Liver (tissue), 9 donors: ENCODE data around the gene MAP3K15. TPM values are rescaled to one million over a fixed set of nuclear protein-coding genes. Genes with fewer than 3 reads are reported as not detected.

Experiments
- DNase-seq: peaks from one replicate; pipeline ENCODE4 v3.0.0-alpha.2; 2017; ENCODE audit warnings: low spot score
- H3K27ac ChIP-seq, 2 donors: one replicate each; pipeline ENCODE4 v1.7.0; 2013; ENCODE audit warnings: inconsistent platforms in 2 of 2, low read length in 2 of 2, control low read depth in 1 of 2, low read depth in 1 of 2, mild to moderate bottlenecking in 1 of 2
- H3K27me3 ChIP-seq, 4 donors: one replicate each; pipeline versions ENCODE4 v1.6.1 to v1.7.0; 2013; ENCODE audit warnings: low read length in 3 of 4, inconsistent platforms in 1 of 4, mild to moderate bottlenecking in 1 of 4, moderate library complexity in 1 of 4; ENCODE audit not compliant: control insufficient read depth in 4 of 4, insufficient read depth in 4 of 4
- H3K36me3 ChIP-seq, 4 donors: one replicate each; pipeline versions ENCODE4 v1.6.1 to v1.7.0; 2013; ENCODE audit warnings: low read length in 3 of 4, mild to moderate bottlenecking in 3 of 4, low read depth in 1 of 4, moderate library complexity in 1 of 4; ENCODE audit not compliant: control insufficient read depth in 4 of 4, insufficient read depth in 3 of 4
- H3K4me1 ChIP-seq, 4 donors: one replicate each; pipeline versions ENCODE4 v1.6.1 to v1.7.0; 2013; ENCODE audit warnings: low read length in 3 of 4, mild to moderate bottlenecking in 3 of 4, moderate library complexity in 1 of 4; ENCODE audit not compliant: control insufficient read depth in 4 of 4, insufficient read depth in 4 of 4
- H3K4me3 ChIP-seq, 3 donors: one replicate each; pipeline versions ENCODE4 v1.6.1 to v1.7.0; 2013; ENCODE audit warnings: low read length in 3 of 3, control low read depth in 1 of 3, low read depth in 1 of 3, mild to moderate bottlenecking in 1 of 3
- H3K9ac ChIP-seq, 2 donors: one replicate each; pipeline ENCODE4 v1.7.0; 2013; ENCODE audit warnings: low read length in 2 of 2, mild to moderate bottlenecking in 2 of 2, moderate library complexity in 2 of 2, control low read depth in 1 of 2, low read depth in 1 of 2
- H3K9me3 ChIP-seq, 4 donors: one replicate each; pipeline versions ENCODE4 v1.6.1 to v1.7.0; 2013; ENCODE audit warnings: low read length in 3 of 4; ENCODE audit not compliant: control insufficient read depth in 4 of 4
- ATF3 ChIP-seq: IDR thresholded peaks from 2 replicates; pipeline ENCODE4 v1.6.1; 2016; ENCODE audit warnings: antibody characterized with exemption
- CTCF ChIP-seq: fragments of 150-350 bp; IDR thresholded peaks from 2 replicates; pipeline ENCODE4 v1.5.1; 2017; ENCODE audit warnings: improper control_type of control experiment, low read depth, low read length; ENCODE audit not compliant: missing input control
- EGR1 ChIP-seq, 2 donors: IDR thresholded peaks; 2 replicates each; pipeline ENCODE4 v1.6.1; 2016 to 2018; ENCODE audit warnings: antibody characterized with exemption in 2 of 2, low read depth in 2 of 2
- GABPA ChIP-seq, 2 donors: IDR thresholded peaks in 1 of 2; conservative IDR thresholded peaks in 1 of 2; 2 replicates each; pipeline ENCODE4 v1.6.1; 2016; ENCODE audit warnings: antibody characterized with exemption in 2 of 2, mild to moderate bottlenecking in 1 of 2, moderate library complexity in 1 of 2
- HNF4A ChIP-seq, 2 donors: conservative IDR thresholded peaks; 2 replicates each; pipeline ENCODE4 v1.6.1; 2016; ENCODE audit warnings: antibody characterized with exemption in 2 of 2, mild to moderate bottlenecking in 2 of 2
- HNF4G ChIP-seq: IDR thresholded peaks from 2 replicates; pipeline ENCODE4 v1.6.1; 2016; ENCODE audit warnings: antibody characterized with exemption
- JUND ChIP-seq, 2 donors: IDR thresholded peaks; 2 replicates each; pipeline ENCODE4 v1.6.1; 2016; ENCODE audit warnings: antibody characterized with exemption in 2 of 2
- RAD21 ChIP-seq, 2 donors: IDR thresholded peaks; 2 replicates each; pipeline ENCODE4 v1.6.1; 2016; ENCODE audit warnings: antibody characterized with exemption in 2 of 2, mild to moderate bottlenecking in 2 of 2
- RXRA ChIP-seq, 2 donors: IDR thresholded peaks; 2 replicates each; pipeline ENCODE4 v1.6.1; 2017 to 2018; ENCODE audit warnings: antibody characterized with exemption in 2 of 2, mild to moderate bottlenecking in 1 of 2
- SP1 ChIP-seq: IDR thresholded peaks from 2 replicates; pipeline ENCODE4 v1.6.1; 2018; ENCODE audit warnings: antibody characterized with exemption, mild to moderate bottlenecking
- TAF1 ChIP-seq: conservative IDR thresholded peaks from 2 replicates; pipeline ENCODE4 v1.6.1; 2016; ENCODE audit warnings: antibody characterized with exemption, mild to moderate bottlenecking
- YY1 ChIP-seq: IDR thresholded peaks from 2 replicates; pipeline ENCODE4 v1.6.1; 2016; ENCODE audit warnings: antibody characterized with exemption, mild to moderate bottlenecking
- WGBS: extraction: QIAGEN DNeasy Blood & Tissue Kit; methylation state at CpG from one replicate; pipeline ENCODE4 v1.1.7; 2013; 5-methylcytosine and 5-hydroxymethylcytosine counted together
- polyA plus RNA-seq, 2 donors: library from polyadenylated mRNA; stranded (reverse) in 1 of 2; unstranded in 1 of 2; fragments of 200-250 nt in 1 of 2; fragments of >200 nt in 1 of 2; fragmentation: Nextera tagmentation in 1 of 2; extraction: Ambion mirVana in 1 of 2; gene quantifications; one replicate each; pipeline versions ENCODE4 v1.2.1 to v1.2.3, GENCODE V29; 2013 to 2015
- total RNA-seq, 2 donors: library from RNA; depleted of rRNA; stranded (reverse); fragments of >200 nt; gene quantifications; one replicate each; pipeline ENCODE4 v1.2.3, GENCODE V29; 2014
- TF ChIP-seq, protein P1 (sequence below): IDR thresholded peaks from 2 replicates; pipeline ENCODE4 v1.6.1; 2016; ENCODE audit warnings: antibody characterized with exemption, mild to moderate bottlenecking
- TF ChIP-seq, protein P2 (sequence below): IDR thresholded peaks from 2 replicates; pipeline ENCODE4 v1.6.1; 2016; ENCODE audit warnings: antibody characterized with exemption
- donor health status: healthy.
- donor health status: healthy.
- donor health status: healthy.
- donor health status: healthy.
- donor health status: healthy.

Gene MAP3K15
- total and polyA plus RNA-seq, 4 donors: 0.09 to 0.28 TPM; not detected in 2

- Histone ChIP-seq H3K4me3 (peak overlapping the region; percentile 35 to 57 (median 42)), H3K4me1 (peaks cover 7 to 30% (median 15%) of the 10 kb centered on the region in 4 donors), H3K36me3 (no peaks in the 10 kb centered on the region), H3K27me3 (no peaks in the 10 kb centered on the region), H3K27ac (peak overlapping the region; percentile 61 to 64), H3K9ac (peak overlapping the region in 1 of 2 donors; percentile 58), H3K9me3 (no peaks in the 10 kb centered on the region)
- TF ChIP-seq TAF1: peak; percentile 30
- no peak for TF ChIP-seq EGR1 (IDR thresholded peaks at IDR 0.05; ENCODE audit: low read depth in 2 of 2)
- no peak for DNase-seq
- WGBS: 31% methylated on average over 11 of the region's 11 CpGs
These were observed 172.2 kb downstream of the MAP3K15 start for GRCh38 chrX:19343085-19343534.

DNA sequence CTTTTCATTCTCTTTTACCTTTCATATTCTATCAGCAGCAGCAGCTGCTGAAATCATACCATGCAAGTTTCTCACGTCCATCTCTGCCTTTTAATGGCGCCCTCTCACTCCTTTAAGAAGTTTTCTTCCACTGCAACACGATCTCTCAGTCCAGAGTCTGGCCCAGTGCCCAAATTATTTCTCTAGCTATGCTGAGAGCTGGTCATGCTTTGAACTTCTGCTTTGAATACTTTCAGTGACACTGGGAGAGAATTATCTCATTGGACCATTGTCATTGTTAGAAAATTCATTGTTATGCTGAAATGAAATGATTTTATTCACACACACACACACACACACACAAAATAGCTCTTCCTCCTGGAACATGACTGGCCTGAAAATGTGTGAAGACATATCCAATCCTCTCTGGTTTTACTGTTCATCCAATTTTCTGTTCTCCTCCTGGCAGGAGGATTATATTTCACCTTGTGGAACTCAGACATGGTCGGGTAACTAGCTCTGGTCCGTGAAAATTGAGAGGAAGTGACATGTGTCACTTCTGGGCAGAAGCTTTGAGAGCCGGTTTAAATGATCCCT lies 172.9 kb downstream of the MAP3K15 start:
- DNase-seq: no peak
- Histone ChIP-seq H3K27ac (no peak overlapping the region), H3K4me3 (no peak overlapping the region)

DNA sequence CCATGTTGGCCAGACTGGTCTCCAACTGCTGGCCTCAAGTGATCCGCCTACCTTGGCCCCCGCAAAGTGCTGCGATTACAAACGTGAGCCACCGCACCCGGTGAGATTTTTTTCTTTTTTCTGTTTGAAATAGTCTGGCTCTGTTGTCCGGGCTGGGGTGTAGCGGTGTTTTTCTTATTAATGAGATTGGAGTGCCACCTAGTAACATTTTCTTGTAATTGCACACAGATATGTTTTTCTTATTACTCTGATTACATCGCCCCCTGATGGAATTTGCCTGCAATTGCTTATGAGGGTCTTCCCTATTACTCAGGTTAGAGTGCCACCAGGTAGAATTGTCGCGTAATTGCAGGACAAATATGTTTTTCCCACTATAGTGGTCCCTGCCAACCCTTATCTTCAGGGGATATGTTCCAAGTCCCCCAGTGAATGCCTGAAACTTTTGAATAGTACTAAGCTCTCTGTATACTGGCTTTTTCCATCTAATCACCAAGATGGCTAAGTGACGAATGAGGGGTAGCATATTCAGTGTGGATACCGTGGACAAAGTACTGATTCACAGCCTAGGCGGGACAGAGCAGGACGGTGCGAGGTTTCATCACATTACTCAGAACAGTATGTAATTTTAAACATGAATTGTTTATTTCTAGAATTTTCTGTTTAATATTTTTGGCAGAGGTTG lies 180.2 kb downstream of the MAP3K15 start:
- no peak overlapping the region for H3K9ac ChIP-seq
- no peaks in the 10 kb centered on the region for H3K9me3 ChIP-seq
- no peaks in the 10 kb centered on the region for H3K4me1 ChIP-seq
- H3K36me3 ChIP-seq: no peaks in the 10 kb centered on the region
- no peak overlapping the region for H3K4me3 ChIP-seq
- no peaks in the 10 kb centered on the region for H3K27me3 ChIP-seq
- no peak overlapping the region for H3K27ac ChIP-seq
- WGBS: 75% methylated on average over 16 of the region's 16 CpGs
- no peak for DNase-seq
- TF ChIP-seq GABPA (IDR thresholded peaks at IDR 0.05 in 1 of 2, conservative IDR thresholded peaks at IDR 0.05 in 1 of 2) (no peak), JUND (IDR thresholded peaks at IDR 0.05) (no peak), RAD21 (IDR thresholded peaks at IDR 0.05) (peak in 1 of 2 donors; percentile 36), SP1 (no peak), HNF4A (conservative IDR thresholded peaks at IDR 0.05) (no peak), ATF3 (no peak), YY1 (no peak)
- TF ChIP-seq, protein P1, sequence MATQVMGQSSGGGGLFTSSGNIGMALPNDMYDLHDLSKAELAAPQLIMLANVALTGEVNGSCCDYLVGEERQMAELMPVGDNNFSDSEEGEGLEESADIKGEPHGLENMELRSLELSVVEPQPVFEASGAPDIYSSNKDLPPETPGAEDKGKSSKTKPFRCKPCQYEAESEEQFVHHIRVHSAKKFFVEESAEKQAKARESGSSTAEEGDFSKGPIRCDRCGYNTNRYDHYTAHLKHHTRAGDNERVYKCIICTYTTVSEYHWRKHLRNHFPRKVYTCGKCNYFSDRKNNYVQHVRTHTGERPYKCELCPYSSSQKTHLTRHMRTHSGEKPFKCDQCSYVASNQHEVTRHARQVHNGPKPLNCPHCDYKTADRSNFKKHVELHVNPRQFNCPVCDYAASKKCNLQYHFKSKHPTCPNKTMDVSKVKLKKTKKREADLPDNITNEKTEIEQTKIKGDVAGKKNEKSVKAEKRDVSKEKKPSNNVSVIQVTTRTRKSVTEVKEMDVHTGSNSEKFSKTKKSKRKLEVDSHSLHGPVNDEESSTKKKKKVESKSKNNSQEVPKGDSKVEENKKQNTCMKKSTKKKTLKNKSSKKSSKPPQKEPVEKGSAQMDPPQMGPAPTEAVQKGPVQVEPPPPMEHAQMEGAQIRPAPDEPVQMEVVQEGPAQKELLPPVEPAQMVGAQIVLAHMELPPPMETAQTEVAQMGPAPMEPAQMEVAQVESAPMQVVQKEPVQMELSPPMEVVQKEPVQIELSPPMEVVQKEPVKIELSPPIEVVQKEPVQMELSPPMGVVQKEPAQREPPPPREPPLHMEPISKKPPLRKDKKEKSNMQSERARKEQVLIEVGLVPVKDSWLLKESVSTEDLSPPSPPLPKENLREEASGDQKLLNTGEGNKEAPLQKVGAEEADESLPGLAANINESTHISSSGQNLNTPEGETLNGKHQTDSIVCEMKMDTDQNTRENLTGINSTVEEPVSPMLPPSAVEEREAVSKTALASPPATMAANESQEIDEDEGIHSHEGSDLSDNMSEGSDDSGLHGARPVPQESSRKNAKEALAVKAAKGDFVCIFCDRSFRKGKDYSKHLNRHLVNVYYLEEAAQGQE: no peak

More for the DNA sequence above, 172.9 kb downstream of the MAP3K15 start:
- TF ChIP-seq CTCF: no peak
- no peak for TF ChIP-seq GABPA (IDR thresholded peaks at IDR 0.05 in 1 of 2, conservative IDR thresholded peaks at IDR 0.05 in 1 of 2)
- no peak for TF ChIP-seq JUND (IDR thresholded peaks at IDR 0.05)
- no peak for TF ChIP-seq RXRA (IDR thresholded peaks at IDR 0.05)
- no peak for TF ChIP-seq RAD21 (IDR thresholded peaks at IDR 0.05)
- TF ChIP-seq YY1: no peak
- no peak for TF ChIP-seq HNF4G
- TF ChIP-seq TAF1: no peak
- no peak for TF ChIP-seq HNF4A (conservative IDR thresholded peaks at IDR 0.05)
- TF ChIP-seq EGR1 (IDR thresholded peaks at IDR 0.05; ENCODE audit: low read depth in 2 of 2): no peak
- no peak for TF ChIP-seq ATF3
- TF ChIP-seq, protein P2, sequence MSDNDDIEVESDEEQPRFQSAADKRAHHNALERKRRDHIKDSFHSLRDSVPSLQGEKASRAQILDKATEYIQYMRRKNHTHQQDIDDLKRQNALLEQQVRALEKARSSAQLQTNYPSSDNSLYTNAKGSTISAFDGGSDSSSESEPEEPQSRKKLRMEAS: no peak
- no peaks in the 10 kb centered on the region for H3K36me3 ChIP-seq
- H3K4me1 ChIP-seq: peaks cover 5 to 25% (median 15%) of the 10 kb centered on the region in 4 donors
- 65% methylated on average over 6 of the region's 6 CpGs for WGBS
- H3K27me3 ChIP-seq: no peaks in the 10 kb centered on the region
- H3K9ac ChIP-seq: no peak overlapping the region
- no peaks in the 10 kb centered on the region for H3K9me3 ChIP-seq
